GM18909 (cell line): ENCODE data around the gene CARD16.
"Not testable (repeated sequence)": the region's sequence is repeated elsewhere in the genome, so short reads cannot be mapped to it uniquely, and the experiment has no call there.

Experiments
- ATAC-seq: cut with Tn5 transposase; IDR thresholded peaks from one replicate; pipeline ENCODE4 v1.9.1; 2021; ENCODE audit warnings: mild to moderate bottlenecking; ENCODE audit not compliant: unreplicated experiment, poor library complexity

CARD16 gene

GRCh38 chr11:105044557-105045524, at the start of gene CARD16:
TSS of gene CARD16 (minus strand) at chr11:105045335. CDS start at chr11:105045297, 38 bp downstream.
- ATAC-seq, result peak; percentile 99

DNA sequence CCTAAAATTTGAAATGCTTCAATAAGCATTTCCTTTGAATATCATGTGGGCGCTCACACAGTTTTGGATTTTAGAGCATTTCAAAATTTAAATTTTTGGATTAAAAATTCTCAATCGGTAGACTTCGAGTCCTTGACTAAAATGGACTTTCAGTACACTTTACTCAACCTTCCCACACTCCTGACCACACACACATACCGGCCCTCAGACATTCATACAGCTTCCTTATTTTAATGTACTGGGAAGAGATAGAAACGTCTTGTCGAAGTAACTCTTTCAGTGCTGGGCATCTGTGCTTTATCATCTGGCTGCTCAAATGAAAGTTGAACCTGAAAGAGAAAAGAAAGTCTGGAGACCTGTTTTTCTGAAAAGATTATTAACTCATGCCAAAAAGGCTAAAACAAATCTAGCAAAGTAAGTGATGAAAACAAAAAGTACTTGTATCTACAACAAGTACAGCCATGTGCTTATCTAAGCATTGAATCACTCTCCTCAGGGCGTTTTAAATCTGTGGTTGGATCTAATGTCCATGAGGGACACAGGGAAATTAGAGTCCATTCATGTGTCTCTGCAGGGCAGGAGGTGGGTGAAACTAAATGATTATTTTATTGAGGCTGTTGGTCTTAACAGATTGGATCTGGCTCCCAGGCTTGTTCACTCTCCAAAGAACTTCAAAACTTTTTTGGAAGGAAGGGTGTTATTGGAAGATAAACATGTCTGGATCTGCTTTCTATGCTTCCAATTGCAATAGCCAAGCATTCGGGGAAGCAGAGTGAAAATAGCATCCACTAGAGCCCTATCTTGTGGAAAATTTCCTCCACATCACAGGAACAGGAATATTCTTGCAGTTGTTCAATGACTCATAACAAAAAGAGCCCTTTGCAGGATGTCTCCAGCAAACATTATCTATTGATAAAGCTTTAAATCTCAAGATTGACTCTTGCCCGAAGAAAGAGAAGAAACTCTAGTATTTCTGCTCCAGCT, 47.4 kb upstream of the CARD16 start:
- no peak for ATAC-seq

- ATAC-seq, result no peak
These were observed 36.4 kb upstream of the CARD16 start for GRCh38 chr11:105081412-105082150.

GRCh38 chr11:105080171-105080906, 35.2 kb upstream of the CARD16 start:
- not testable (repeated sequence) for ATAC-seq

- no peak for ATAC-seq
These were observed 33.1 kb upstream of the CARD16 start for GRCh38 chr11:105078283-105078682.

GRCh38 chr11:105077141-105077790, 32.1 kb upstream of the CARD16 start:
- ATAC-seq, result not testable (repeated sequence)

GRCh38 chr11:105074166-105074530, 29.0 kb upstream of the CARD16 start:
- no peak for ATAC-seq

GRCh38 chr11:105073456-105074165, 28.5 kb upstream of the CARD16 start:
- no peak for ATAC-seq

- not testable (repeated sequence) for ATAC-seq
These were observed 26.9 kb upstream of the CARD16 start for GRCh38 chr11:105072080-105072479.

- ATAC-seq, result no peak
These were observed 26.1 kb upstream of the CARD16 start for GRCh38 chr11:105071089-105071732.

- ATAC-seq, result no peak
These were observed 25.2 kb upstream of the CARD16 start for GRCh38 chr11:105070306-105070705.

GRCh38 chr11:105069749-105070148, 24.6 kb upstream of the CARD16 start:
- ATAC-seq, result not testable (repeated sequence)

- not testable (repeated sequence) for ATAC-seq
These were observed 18.3 kb upstream of the CARD16 start for GRCh38 chr11:105063245-105063941.

GRCh38 chr11:105057432-105057831, 12.3 kb upstream of the CARD16 start:
- ATAC-seq, result no peak

DNA sequence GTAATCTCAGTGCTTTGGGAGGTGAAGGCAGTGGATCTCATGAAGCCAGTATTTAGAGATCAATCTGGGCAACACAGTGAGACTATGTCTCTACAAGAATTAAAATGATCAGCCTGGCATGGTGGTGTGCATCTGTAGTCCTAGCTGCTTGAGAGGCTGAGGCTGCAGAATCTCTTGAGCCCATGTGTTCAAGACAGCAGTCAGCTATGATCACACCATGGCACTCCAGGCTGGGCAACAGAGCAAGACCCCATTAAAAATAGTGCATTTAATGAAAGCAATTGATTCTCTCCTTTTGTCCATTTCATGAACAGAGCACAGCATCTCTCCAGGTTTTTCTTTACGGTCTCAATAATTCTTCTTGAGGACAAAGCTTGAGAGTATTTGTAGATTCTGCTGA, 11.3 kb upstream of the CARD16 start:
- no peak for ATAC-seq

GRCh38 chr11:105054723-105055493, 9.8 kb upstream of the CARD16 start:
- no peak for ATAC-seq
